PC-9 (cell line): Measurements from ENCODE around the gene SYCP2L. TPM values are rescaled to one million over a fixed set of nuclear protein-coding genes. Genes with fewer than 3 reads are reported as not detected.

Experiments used
- BruUV-seq: library from RNA; stranded (reverse); fragments of 400-500 nt; replicated peaks from 2 replicates; lab custom pipeline; 2021; lab: Mats Ljungman, UMichigan
- CTCF ChIA-PET: fragments of 300-600 bp; sonication (Branson Sonifier 250); formaldehyde crosslinking; loops from one replicate; lab custom pipeline; 2022; ENCODE audit warnings: antibody characterized with exemption; lab: Charles Lee
- POLR2A ChIA-PET: fragments of 300-600 bp; sonication (Branson Sonifier 250); formaldehyde crosslinking; loops from one replicate; lab custom pipeline; 2022; ENCODE audit warnings: antibody characterized with exemption; ENCODE audit not compliant: unreplicated experiment; lab: Charles Lee
- DNase-seq, 2 experiments: peaks; one replicate each; pipeline versions ENCODE4 v3.0.0 to v3.0.0-alpha.2; 2015 to 2022; ENCODE audit warnings: mixed read lengths in 1 of 2
- H2AFZ ChIP-seq: fragments of 200-600 bp; sonication (generic); 2 replicates; pipeline ENCODE4 v1.8.1; 2017; ENCODE audit warnings: antibody characterized with exemption
- H3F3A ChIP-seq: fragments of 200-600 bp; sonication (generic); 2 replicates; pipeline ENCODE4 v1.8.1; 2017; ENCODE audit warnings: antibody characterized with exemption, mild to moderate bottlenecking, low read depth; ENCODE audit not compliant: insufficient read depth
- H3K27ac ChIP-seq: fragments of 200-600 bp; sonication (generic); 2 replicates; pipeline ENCODE4 v1.6.1; 2016; ENCODE audit warnings: mixed run types
- H3K27me3 ChIP-seq: fragments of 200-600 bp; sonication (generic); 2 replicates; pipeline ENCODE4 v1.6.1; 2016; ENCODE audit warnings: low read depth, mixed run types; ENCODE audit not compliant: insufficient read depth
- H3K36me3 ChIP-seq: fragments of 200-600 bp; sonication (generic); 2 replicates; pipeline ENCODE4 v1.6.1; 2016; ENCODE audit warnings: low read depth, mixed run types
- H3K4me1 ChIP-seq: fragments of 200-600 bp; sonication (generic); replicated peaks from 2 replicates; pipeline ENCODE4 v1.6.1; 2016; ENCODE audit warnings: mixed run types; ENCODE audit not compliant: insufficient read depth
- H3K4me2 ChIP-seq: fragments of 200-600 bp; sonication (generic); 2 replicates; pipeline ENCODE4 v1.6.1; 2017; ENCODE audit warnings: mixed run types
- H3K4me3 ChIP-seq: fragments of 200-600 bp; sonication (generic); 2 replicates; pipeline ENCODE4 v1.6.1; 2016; ENCODE audit warnings: mixed run types
- H3K79me2 ChIP-seq: fragments of 200-600 bp; sonication (generic); 2 replicates; pipeline ENCODE4 v1.6.1; 2017; ENCODE audit warnings: low read depth, mixed run types
- H3K9me2 ChIP-seq: fragments of 200-600 bp; sonication (generic); 2 replicates; pipeline ENCODE4 v1.8.1; 2017; ENCODE audit warnings: mild to moderate bottlenecking; ENCODE audit not compliant: insufficient read depth
- H3K9me3 ChIP-seq: fragments of 200-600 bp; sonication (generic); 2 replicates; pipeline ENCODE4 v1.8.1; 2016; ENCODE audit warnings: low read depth; ENCODE audit not compliant: insufficient read depth
- H4K20me1 ChIP-seq: fragments of 200-600 bp; sonication (generic); 2 replicates; pipeline ENCODE4 v1.8.1; 2017; ENCODE audit not compliant: insufficient read depth
- EZH2 ChIP-seq: fragments of 200-600 bp; sonication (generic); IDR thresholded peaks from 2 replicates; pipeline ENCODE4 v1.8.0; 2017; ENCODE audit warnings: antibody characterized with exemption, low read depth
- intact Hi-C: fragments of 100-400 bp; cut with micrococcal nuclease; formaldehyde crosslinking; loops from one replicate; pipeline ENCODE4 v1.10.0; 2022; ENCODE audit not compliant: unreplicated experiment
- total RNA-seq: library from RNA; stranded (reverse); gene quantifications from 2 replicates; pipeline ENCODE4 v1.2.3, GENCODE V29; 2021
- TF ChIP-seq, protein P1 (sequence below): fragments of 200-600 bp; sonication (generic); conservative IDR thresholded peaks from 2 replicates; pipeline ENCODE4 v1.6.1; 2017; ENCODE audit warnings: mixed run types, antibody characterized with exemption, mild to moderate bottlenecking, moderate library complexity

Gene SYCP2L
- total RNA-seq, 1 experiment from 2014 or later: 12.6 TPM

DNA sequence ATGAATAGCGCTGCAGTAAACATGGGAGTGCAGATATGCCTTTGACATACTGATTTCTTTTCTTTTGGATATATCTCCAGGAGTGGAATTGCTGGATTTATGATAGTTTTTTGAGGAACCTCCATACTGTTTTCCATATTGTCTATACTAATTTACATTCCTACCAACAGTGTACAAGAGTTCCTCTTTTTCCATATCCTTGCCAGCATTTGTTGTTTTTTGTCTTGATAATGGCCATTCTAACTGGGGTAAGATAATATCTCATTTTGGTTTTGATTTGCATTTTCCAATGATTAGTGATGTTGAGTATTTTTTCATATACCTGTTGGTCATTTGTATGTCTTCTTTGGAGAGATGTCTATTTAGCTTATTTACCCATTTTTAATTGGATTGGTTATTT, 3.3 kb downstream of the SYCP2L start:
- Histone ChIP-seq H4K20me1 (no peaks in the 10 kb centered on the region), H3K27me3 (no peaks in the 10 kb centered on the region), H3K79me2 (peaks cover 5% of the 10 kb centered on the region; the same call in 1 of the 2 replicates), H3F3A (peaks cover 17% of the 10 kb centered on the region; the same call in 1 of the 2 replicates), H3K4me3 (no peak overlapping the region), H3K4me2 (no peak overlapping the region), H3K36me3 (no peaks in the 10 kb centered on the region; the same call in 1 of the 2 replicates), H3K4me1 (peaks cover 9% of the 10 kb centered on the region; the same call in 1 of the 2 replicates), H3K9me3 (no peaks in the 10 kb centered on the region; the same call in 1 of the 2 replicates), H3K9me2 (no peaks in the 10 kb centered on the region), H3K27ac (no peak overlapping the region), H2AFZ (no peak overlapping the region)
- ChIA-PET CTCF (no interaction called here), POLR2A (no interaction called here)
- TF ChIP-seq EZH2: no peak
- TF ChIP-seq, protein P1, sequence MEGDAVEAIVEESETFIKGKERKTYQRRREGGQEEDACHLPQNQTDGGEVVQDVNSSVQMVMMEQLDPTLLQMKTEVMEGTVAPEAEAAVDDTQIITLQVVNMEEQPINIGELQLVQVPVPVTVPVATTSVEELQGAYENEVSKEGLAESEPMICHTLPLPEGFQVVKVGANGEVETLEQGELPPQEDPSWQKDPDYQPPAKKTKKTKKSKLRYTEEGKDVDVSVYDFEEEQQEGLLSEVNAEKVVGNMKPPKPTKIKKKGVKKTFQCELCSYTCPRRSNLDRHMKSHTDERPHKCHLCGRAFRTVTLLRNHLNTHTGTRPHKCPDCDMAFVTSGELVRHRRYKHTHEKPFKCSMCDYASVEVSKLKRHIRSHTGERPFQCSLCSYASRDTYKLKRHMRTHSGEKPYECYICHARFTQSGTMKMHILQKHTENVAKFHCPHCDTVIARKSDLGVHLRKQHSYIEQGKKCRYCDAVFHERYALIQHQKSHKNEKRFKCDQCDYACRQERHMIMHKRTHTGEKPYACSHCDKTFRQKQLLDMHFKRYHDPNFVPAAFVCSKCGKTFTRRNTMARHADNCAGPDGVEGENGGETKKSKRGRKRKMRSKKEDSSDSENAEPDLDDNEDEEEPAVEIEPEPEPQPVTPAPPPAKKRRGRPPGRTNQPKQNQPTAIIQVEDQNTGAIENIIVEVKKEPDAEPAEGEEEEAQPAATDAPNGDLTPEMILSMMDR: no peak
- no peak for DNase-seq
- intact Hi-C loops: no loop called here
- no TSS peak for BruUV-seq

DNA sequence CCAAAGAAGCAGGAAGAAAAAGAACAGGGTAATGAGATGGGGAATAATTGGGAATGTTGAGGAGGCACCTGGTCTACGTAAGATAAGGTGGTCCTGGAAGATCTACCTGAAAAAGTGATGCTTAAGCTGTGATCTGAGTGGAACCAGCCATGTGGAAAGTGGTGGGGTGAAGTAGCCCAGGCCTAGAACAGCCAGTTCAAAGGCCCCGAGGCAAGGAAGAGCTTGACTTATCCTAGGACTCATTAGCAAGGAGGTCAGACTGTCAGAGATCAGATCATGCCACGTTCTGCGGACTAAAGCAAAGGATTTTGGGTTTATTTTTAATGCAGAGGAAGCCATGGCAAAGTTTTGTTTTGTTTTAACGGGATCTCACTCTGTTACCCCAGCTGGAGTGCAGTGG, 5.1 kb downstream of the SYCP2L start:
- peaks cover 5% of the 10 kb centered on the region; the same call in 1 of the 2 replicates for H3K79me2 ChIP-seq
- no TSS peak for BruUV-seq
- DNase-seq: no peak
- intact Hi-C loops: no loop called here
- POLR2A ChIA-PET: interaction anchor here (0.6 kb wide), 1 partner anchor 30 kb away, joined by 4 read pairs; no protein-coding TSS in a partner anchor
- H3K4me2 ChIP-seq: no peak overlapping the region
- no peak for TF ChIP-seq EZH2
- peaks cover 5% of the 10 kb centered on the region; the same call in 1 of the 2 replicates for H3F3A ChIP-seq
- H3K9me3 ChIP-seq: no peaks in the 10 kb centered on the region; the same call in 1 of the 2 replicates
- H3K9me2 ChIP-seq: no peaks in the 10 kb centered on the region
- no peaks in the 10 kb centered on the region for H3K4me1 ChIP-seq
- H2AFZ ChIP-seq: no peak overlapping the region
- no peaks in the 10 kb centered on the region for H4K20me1 ChIP-seq
- no peak overlapping the region for H3K27ac ChIP-seq
- no peaks in the 10 kb centered on the region; the same call in 1 of the 2 replicates for H3K36me3 ChIP-seq
- CTCF ChIA-PET: no interaction called here
- no peaks in the 10 kb centered on the region for H3K27me3 ChIP-seq
- H3K4me3 ChIP-seq: no peak overlapping the region

DNA sequence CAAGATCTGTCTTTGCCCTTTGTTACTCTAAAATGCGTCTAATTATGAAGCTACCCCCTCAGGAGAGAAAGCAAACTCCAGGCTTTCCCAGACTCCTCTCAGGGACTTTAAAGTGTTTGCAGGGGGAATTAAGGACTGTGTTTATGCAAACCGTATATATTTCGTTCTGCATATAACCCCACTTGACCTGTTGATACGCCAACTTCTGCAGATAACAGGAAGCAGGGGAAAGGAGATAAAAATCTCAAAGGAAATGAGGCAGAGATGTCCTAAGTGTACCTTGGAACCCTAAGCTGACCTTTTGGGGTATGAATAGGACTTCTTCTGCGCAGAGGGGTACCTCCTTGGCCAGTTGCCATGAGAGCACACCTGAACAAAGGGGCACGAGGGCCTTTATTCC, 8.1 kb downstream of the SYCP2L start:
- DNase-seq: no peak
- Histone ChIP-seq H4K20me1 (no peaks in the 10 kb centered on the region), H3K4me3 (no peak overlapping the region), H3F3A (no peaks in the 10 kb centered on the region), H3K36me3 (no peaks in the 10 kb centered on the region; the same call in 1 of the 2 replicates), H3K4me1 (no peaks in the 10 kb centered on the region), H3K79me2 (no peaks in the 10 kb centered on the region), H3K4me2 (no peak overlapping the region), H3K9me2 (no peaks in the 10 kb centered on the region), H3K27ac (no peak overlapping the region), H3K9me3 (no peaks in the 10 kb centered on the region; the same call in 1 of the 2 replicates), H2AFZ (no peak overlapping the region), H3K27me3 (no peaks in the 10 kb centered on the region)
- TF ChIP-seq EZH2: no peak
- TF ChIP-seq, protein P1: no peak
- no TSS peak for BruUV-seq
- POLR2A ChIA-PET: interaction anchor here (0.6 kb wide), 1 partner anchor 44 kb away, joined by 4 read pairs; no protein-coding TSS in a partner anchor
- intact Hi-C loops: no loop called here
- CTCF ChIA-PET: no interaction called here
